Measurements from ENCODE around the gene PDE7B.

The PDE7B gene

DNA sequence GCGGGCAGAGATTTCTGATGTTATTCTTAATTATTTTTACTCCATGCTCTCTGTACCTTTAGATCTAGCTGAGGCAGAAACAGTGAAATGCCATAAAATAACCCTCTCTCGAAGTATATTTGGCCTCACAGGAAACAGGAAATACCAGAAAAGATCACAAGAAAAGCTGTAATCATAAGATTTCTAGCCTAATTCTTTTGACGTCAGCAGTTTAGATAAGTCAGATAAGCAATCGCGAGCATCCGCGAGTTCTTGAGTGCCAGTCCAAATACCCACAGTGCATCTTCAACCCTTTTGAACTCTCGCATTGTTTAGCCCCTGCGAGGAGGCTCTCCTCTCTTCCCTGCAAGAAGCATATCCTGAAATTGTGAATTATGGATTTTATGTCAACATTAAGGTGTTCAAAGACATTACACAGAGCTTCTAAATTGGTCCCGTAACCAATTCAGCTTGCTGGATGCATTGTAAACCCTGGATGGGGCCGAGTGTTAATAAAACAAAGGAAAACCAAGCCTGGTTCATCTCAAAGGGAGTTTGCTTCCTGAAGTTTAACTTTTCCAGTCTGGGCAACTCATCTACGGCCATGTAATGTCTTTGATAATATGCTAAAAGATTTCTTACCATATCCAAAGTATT lies 199.8 kb downstream of the PDE7B start:
- FAIRE-seq, result no peak
- DNase-seq (ENCODE audit: extremely low spot score, insufficient read length, low read depth), result no peak

DNA sequence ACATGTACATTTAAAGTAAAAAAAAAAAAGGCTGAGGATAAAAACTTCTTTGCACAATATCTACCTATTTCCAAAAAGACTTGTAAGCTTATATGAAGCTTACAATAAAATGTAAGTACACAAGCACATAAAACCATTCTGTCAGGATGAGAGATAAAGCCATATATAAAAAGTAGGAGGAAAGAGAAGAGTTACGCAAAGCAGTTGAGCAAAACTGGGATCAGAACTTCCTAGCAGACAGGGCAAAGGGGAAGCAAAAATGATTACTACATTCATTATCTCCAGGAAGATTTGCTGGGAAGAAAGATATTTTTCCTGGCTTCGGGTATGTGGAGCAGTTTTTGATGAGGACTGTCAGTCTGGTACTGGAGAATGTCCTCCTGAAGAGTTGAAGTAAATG lies 200.5 kb downstream of the PDE7B start:
- no peak for FAIRE-seq

DNA sequence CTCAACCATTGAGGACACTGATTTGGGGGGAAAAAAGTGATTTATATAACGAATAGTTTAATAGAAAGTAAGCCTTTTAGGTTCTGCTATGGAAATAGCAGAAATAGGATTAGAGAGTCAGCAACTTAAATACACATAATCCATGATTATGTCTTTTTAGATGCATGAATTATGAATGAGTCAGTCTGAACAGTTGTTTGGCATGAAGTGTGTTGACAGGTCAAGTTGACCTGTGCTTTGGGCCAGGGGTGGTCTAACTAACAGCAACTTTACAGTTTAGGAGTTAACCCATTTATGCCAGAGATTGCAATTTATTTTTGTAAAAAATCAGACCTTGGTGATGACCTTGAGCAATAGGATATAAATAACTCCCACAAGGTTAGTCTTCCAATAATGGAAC lies 207.4 kb downstream of the PDE7B start:
- FAIRE-seq, result no peak

More for the DNA sequence above, 200.5 kb downstream of the PDE7B start:
- no peak for DNase-seq (ENCODE audit: extremely low spot score, insufficient read length, low read depth)

DNA sequence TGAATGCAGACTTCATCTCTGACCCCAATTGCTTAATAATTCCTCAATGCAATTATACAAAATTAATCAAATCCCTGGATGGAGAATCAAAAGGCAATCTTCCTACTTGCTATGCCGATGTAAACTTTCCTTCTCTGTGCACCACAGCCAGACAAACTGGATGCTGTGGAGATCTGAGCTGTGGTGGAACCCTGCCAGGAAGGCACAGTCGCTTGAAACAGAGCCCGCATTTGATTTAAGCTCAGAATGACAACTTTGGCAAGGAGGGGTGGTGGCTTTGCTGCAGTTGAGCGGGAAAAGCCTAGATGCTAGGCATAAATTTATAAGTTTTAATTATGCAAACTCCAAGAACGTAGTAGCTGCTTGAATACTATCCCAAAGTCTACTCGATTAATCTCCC lies 207.8 kb downstream of the PDE7B start:
- FAIRE-seq, result no peak
- DNase-seq (ENCODE audit: extremely low spot score, insufficient read length, low read depth), result no peak

More for the DNA sequence above, 207.4 kb downstream of the PDE7B start:
- no peak for DNase-seq (ENCODE audit: extremely low spot score, insufficient read length, low read depth)

DNA sequence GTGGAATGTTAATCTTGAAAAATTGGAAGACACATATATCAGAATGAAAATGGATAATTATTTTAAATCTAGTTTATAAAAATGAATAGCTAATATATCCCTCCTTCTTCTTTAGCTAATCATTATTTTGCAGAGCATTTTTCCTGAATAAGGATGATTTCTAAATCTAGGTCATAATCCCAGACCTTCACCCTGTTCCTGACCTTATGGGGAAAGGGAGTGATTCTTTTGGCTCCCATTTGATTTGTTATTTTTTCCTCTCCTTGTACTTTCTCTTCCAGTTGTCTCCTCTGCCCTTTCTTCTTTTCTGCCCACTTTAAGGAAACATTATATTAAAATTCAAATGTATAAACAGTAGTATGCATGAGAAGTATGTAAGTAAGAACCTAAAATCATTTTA lies 208.6 kb downstream of the PDE7B start:
- FAIRE-seq (no peak), DNase-seq (ENCODE audit: extremely low spot score, insufficient read length, low read depth) (no peak)

DNA sequence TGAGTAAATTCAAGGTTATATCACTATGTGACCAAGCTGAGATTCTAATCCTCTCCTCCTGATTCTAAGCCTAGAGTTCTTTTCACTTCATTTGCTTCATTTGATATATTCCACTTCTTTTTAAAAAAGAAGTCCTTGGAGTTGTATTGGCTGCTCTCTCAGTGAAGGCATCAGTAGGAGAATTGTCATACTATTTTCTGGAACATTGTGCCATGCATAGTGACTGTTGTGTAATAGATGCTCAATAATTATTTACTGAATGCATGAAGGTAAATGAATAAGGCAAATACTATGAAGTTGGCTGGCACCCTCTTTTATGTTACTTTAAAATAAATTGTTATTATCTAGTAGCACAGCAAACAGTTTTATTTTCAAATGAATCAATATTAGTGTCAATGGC lies 209.3 kb downstream of the PDE7B start:
- FAIRE-seq, result no peak
- DNase-seq (ENCODE audit: extremely low spot score, insufficient read length, low read depth), result no peak

DNA sequence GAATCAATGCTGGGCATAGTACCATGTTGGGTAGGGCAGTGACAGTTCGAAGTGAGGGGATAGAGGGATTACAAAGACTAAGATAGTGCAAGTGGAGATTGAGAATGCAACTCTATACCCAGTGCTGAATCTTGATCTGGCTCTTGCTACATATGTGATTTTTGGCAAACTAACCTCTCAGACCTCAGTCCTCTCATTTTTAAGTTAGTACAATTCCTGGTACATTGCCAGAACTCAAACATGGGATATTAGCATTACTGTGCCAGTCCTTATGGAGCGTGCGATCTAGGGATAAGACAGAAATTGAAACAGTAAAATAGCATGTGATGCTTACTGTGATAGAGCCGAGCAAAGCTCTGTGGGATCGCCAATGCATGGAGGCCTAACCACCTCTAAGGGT lies 210.2 kb downstream of the PDE7B start:
- no peak for FAIRE-seq
- DNase-seq (ENCODE audit: extremely low spot score, insufficient read length, low read depth), result no peak

DNA sequence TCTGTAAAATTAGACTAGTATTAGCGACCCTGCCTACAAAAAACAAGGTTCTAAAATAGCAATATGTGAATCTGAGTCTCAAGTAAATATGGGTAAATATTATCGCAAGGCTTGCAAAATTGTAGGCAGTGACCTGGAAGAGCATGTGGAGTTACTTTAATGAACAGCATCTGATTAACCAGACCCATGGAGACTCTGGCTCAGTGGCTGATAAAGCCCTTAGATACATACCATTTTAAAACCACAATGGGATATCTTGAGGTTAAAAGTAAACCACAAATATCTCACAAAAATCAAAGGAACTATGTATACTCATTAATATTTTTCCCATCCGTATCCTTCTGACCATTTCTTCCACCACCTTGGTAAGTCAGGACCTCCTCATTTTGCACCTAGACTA lies 211.6 kb downstream of the PDE7B start:
- DNase-seq (ENCODE audit: extremely low spot score, insufficient read length, low read depth) (no peak), FAIRE-seq (no peak)

DNA sequence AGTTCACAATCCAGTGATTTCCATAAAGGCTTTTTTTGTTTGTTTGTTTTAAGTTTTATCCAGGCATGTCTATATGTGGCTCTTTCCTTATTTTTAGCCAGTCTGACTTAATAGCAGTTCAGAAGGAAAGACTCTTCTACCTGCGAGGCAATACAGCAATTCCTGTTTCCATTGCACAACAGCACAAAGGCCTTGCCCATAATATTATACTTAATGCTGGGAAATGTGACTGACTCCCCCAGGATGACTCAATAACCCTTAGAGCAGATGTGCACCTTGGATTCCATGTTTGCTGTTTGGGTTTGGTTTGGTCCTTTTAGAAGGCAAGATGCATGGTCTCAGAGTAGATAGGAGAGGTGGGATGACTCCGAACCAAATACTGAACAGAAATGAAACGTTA lies 214.5 kb downstream of the PDE7B start:
- FAIRE-seq (no peak), DNase-seq (ENCODE audit: extremely low spot score, insufficient read length, low read depth) (no peak)

DNA sequence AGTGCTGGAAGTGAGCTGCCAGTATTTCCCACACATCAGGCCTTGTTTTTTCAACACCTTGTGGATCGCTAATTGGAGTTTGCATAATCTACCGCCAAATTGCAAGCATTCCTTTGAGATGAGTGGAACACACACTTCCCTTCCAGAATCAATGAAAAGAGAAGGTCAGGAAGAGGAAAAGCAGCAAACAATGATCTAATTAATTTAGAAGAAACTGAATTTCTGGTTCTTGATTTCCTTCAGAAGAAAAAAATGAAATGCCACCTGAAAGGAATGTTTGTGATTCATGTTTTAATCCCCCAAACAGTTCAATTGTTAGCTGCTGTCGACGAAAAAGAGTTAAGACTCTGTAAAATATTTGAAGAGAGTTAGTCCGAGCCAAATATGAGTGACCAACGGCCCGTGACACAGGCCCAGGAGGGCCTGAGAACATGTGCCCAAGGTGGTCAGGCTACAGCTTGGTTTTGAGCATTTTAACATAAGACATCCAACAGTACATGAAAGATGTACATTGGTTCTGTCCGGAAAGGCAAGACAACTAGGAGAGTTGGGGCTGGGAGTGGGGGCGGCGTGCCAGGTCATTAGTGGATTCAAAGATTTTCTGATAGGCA lies 216.3 kb downstream of the PDE7B start:
- DNase-seq (ENCODE audit: extremely low spot score, insufficient read length, low read depth) (no peak), FAIRE-seq (no peak)

DNA sequence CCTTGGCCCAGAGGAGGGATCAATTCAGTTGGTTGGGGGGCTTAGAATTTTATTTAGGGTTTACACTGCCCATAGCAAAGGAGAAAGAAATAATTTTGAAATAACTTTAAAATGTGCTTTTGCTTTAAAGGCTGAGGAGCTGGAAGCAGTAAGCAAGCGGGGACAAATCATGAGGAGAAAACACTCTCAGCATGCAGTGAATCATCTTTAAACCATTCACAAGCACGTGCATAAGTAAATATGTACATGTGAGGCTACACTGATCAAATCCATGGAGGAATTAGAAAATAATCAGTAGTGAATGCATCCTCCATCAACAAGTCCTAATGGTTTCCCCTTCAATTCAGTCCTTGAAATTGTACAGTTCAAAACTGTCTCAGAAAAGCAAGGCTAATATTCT lies 217.6 kb downstream of the PDE7B start:
- DNase-seq (ENCODE audit: extremely low spot score, insufficient read length, low read depth) (no peak), FAIRE-seq (no peak)

DNA sequence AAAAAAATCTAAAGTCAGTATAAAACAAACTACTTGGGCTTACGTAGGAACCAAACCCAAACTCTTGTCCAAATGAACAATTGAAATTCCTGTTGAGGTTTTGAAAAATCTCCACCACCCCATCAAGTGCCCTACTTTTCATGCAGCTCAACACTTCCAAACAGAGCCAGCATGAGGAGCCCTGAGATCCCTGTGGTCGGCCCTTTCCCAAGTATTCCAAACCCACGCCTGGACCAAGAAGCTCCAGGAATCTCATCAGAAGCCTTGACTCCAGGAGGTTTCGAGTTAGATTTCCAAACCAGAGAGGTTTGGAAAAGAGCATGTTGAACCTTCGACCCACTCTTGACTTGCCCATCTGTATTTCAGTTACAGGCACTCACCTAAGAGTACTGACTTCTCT lies 219.3 kb downstream of the PDE7B start:
- DNase-seq (ENCODE audit: extremely low spot score, insufficient read length, low read depth), result no peak
- no peak for FAIRE-seq

DNA sequence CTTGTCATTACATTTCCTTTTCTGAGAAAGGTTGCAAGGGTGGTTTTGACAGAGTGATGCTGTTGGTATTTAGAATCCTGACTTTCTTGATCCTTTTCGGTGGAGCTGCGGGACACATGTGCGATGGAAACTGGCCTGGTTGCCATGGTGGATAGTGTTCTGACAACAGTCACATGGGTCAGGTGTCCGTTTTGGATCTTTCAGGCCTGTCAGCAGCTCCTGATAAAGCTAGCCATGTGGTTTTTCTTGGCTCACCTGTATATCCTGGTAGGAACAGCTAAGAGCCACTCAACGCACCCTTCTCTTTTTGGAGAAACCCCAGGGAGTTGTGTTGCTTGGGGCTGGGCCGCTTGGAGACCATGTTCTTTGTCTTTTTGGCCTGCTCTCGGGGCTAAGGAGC lies 221.2 kb downstream of the PDE7B start:
- FAIRE-seq (no peak), DNase-seq (ENCODE audit: extremely low spot score, insufficient read length, low read depth) (no peak)

DNA sequence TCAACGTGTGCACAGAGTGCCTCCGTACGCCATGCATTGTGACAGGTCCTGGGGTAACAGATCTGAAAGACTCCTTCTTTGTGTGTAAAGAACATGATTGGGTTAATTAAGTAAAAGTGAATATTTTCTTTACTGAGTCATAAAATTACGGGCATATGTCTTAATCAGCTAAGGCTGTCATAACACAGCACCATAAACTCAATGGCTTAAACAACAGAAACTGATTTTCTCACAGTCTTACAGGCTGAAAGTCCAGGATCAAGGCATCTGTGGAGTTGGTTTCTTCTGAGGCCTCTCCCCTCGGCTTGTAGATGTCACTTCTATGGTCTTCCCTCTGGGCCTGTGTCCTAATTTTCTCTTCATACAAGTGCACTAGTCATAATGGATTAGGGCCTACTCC lies 221.7 kb downstream of the PDE7B start:
- DNase-seq (ENCODE audit: extremely low spot score, insufficient read length, low read depth) (no peak), FAIRE-seq (no peak)

DNA sequence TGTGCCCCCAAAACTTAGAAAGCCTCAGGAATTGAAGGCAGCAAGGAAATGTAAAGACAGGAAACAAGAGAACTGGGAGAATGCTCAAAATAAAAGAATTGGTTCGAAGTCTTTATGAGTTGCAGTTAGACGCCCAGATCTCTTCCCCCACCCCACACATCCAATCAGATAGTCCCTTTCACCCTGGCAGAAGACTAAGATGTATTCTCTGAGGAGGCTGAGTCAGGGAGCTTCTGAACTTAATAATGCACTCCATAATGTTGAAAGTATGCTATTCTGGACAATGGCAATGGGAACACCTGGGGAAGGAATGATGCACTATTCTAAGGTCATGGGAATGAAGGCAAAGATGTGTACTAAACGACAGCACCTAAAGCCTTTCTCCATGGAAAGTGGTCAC lies 225.0 kb downstream of the PDE7B start:
- FAIRE-seq, result no peak
- DNase-seq (ENCODE audit: extremely low spot score, insufficient read length, low read depth), result no peak

DNA sequence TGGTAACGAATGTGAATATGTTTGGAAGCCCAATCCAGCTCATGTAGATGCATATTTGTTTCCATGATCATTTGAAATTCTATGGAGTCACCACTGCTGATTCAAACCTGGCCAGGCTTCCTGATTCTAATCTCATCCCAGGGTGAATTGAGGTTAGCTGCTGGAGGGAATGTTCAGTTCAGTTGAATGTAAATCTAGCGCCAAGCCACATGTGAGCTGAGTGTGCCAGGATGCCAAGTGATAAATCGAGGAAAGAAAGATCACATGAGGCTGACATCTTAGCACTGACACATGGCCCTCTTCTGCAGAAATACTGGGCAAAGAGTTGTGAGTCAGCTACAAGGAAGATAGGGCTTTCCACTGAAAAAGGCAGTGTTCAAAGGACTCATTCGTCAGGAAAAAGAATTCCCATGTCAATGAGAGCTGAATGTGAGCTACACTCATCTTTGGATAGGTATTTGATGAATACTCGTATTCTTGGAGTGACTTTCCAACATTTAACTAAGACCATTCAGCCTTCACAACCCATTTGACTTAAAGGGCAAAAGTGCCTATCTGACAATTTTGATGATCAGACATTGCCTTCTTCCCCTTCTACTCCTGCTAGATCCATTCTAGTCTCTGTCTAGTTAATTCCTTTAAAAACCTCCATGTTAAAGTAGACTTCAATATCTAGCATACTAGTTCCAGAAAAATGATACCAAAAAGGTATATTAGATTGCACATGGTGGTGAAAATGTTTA lies 226.5 kb downstream of the PDE7B start:
- no peak for DNase-seq (ENCODE audit: extremely low spot score, insufficient read length, low read depth)
- no peak for FAIRE-seq

DNA sequence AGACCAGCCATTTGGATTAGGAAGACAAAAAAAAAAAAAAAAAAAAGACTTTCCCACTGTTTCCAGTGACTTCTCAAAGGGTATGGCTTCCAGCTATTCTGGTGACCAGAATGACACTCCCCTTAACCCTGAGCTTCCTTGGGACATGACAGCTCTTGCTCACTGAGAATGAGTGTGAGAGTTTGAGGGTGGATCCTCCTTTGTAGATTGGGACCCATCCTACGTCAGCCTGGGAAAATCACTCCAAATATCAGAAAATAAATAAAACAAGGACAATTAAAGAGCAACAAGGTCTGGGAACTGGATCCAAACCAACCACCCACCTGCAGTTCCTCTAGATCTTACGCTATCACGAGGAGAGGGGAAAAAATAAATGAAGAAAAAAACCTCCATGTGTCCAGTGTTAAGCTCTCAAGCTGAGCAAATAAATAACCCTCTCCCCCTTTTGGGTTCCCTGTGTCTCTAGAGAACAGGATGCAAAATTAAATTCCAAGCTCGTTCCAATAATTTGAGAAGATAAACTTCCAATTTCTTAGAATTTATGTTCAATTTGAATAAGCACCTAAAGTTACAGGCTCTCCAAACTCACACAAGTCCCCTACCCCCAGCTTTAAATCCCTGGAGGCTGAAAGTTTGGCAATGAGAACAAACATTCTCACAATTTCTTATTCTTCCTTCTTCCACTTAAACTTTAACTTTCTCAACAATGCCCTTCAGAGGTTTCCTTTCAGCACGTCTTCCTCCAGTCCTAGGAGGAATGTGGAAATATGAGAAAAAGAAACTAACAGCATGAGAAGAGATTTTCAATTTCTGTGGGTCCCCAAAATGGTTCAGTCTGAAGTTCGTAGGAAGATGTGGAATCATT lies 228.4 kb downstream of the PDE7B start:
- FAIRE-seq (no peak), DNase-seq (ENCODE audit: extremely low spot score, insufficient read length, low read depth) (no peak)

DNA sequence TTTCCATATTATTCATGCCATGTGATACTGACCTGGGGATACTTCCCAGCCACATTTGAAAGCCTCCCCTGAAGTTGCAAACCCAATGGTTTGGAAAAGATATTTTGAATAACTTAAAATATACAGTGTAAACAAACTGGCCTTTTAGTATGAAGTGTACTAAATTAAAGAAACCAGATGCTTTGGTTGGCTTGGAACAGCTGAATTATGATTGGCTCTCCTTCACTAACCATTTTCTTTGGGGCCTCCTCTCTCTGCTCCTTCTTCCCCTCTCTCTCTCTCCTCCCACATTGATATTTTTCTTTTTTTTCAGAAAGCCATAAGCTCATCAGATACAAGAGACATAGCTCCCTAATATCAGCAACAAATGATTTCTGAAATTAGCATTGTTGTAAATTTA lies 232.0 kb downstream of the PDE7B start:
- no peak for FAIRE-seq
- no peak for DNase-seq (ENCODE audit: extremely low spot score, insufficient read length, low read depth)

DNA sequence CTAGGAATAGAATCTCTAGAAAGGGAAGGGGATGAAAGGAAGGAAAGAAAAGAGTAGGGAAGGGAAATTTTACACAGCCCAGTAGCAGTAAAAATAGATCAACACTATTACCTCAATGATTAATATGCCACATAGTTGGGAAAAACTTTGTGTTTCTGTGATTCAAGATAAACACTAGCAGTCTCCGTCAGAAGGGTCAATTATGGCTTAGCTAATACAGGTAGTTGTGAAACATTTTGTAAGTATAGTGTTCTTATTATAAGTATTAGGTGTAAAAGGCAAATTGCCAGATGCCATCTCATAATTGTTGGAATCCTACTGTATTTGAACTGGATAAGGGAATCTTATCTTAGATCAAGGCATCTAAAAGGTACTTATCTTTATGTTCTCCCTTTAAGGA lies 232.9 kb downstream of the PDE7B start:
- no peak for DNase-seq (ENCODE audit: extremely low spot score, insufficient read length, low read depth)
- FAIRE-seq, result no peak

DNA sequence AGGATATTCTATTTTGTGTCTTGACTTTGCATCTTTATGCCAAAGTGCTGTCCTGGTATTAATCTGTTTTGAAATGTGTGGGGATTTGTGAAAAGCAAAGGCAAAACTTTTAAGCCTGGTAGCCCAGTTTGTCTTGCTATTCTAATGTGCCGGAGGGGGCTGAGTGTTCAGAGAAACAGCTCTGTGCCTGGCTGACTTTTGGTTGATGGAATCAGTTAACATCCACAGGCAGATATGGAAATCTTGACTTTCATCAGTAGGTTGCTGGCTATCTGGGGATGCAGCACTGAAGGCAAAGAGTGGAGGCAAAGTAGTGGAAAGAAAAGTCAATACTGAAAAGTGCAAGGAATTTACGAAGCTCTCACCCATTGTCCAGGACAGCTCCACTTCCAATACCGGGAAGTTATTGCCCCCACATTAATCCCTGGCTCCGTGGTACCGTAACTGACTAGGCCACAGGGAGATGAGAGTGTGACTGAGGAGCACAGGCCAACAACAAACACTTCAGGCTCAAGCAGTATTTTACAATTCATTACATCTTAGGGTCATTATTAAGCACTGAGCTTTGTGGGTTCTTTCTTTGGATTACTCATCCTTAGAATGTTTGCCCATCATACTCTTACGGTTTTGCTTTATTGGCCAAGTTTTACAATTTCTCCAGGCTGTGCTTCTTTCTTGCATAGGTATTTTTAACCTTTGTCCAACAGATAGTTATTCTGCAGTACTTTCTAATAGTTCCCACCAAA lies 234.0 kb downstream of the PDE7B start:
- no peak for FAIRE-seq

More for the DNA sequence above, 234.0 kb downstream of the PDE7B start:
- no peak for DNase-seq (ENCODE audit: extremely low spot score, insufficient read length, low read depth)

Data from GM18507 (cell line).